Neural cell (in vitro differentiated cells): Measurements from ENCODE around the gene CYP27A1. TPM values are rescaled to one million over a fixed set of nuclear protein-coding genes. Genes with fewer than 3 reads are reported as not detected.

Experiments used
- H2AFZ ChIP-seq: fragments of 200-600, 300-800 bp; sonication (generic), shearing (Covaris generic); 2 replicates; pipeline ENCODE4 v1.6.0; 2014; ENCODE audit warnings: low read depth, mild to moderate bottlenecking, antibody characterized with exemption, low read length, moderate library complexity
- H3F3A ChIP-seq: fragments of 200-600 bp; shearing (Covaris generic); 2 replicates; pipeline ENCODE4 v1.6.1; 2016; ENCODE audit warnings: mild to moderate bottlenecking, moderate library complexity, mixed read lengths, antibody characterized with exemption, low read length; ENCODE audit not compliant: insufficient read depth, poor library complexity, severe bottlenecking
- H3K27ac ChIP-seq: fragments of 200-600, 300-800 bp; sonication (generic), shearing (Covaris generic); 2 replicates; pipeline ENCODE4 v1.5.1; 2014; ENCODE audit warnings: mild to moderate bottlenecking, low read length, moderate library complexity
- H3K27me3 ChIP-seq: fragments of 300-800, 200-600 bp; sonication (generic), shearing (Covaris generic); 2 replicates; pipeline ENCODE4 v1.6.0; 2014; ENCODE audit warnings: mild to moderate bottlenecking, low read depth, low read length, moderate library complexity; ENCODE audit not compliant: insufficient read depth
- H3K36me3 ChIP-seq: fragments of 300-800, 200-600 bp; sonication (generic), shearing (Covaris generic); 2 replicates; pipeline ENCODE4 v1.5.1; 2014; ENCODE audit warnings: mild to moderate bottlenecking, antibody characterized with exemption, low read length, moderate library complexity; ENCODE audit not compliant: insufficient read depth
- H3K4me2 ChIP-seq: fragments of 300-800, 200-600 bp; sonication (generic), shearing (Covaris generic); 2 replicates; pipeline ENCODE4 v1.6.0; 2014; ENCODE audit warnings: mild to moderate bottlenecking, low read length
- H3K4me3 ChIP-seq: fragments of 300-800, 200-600 bp; sonication (generic), shearing (Covaris generic); 2 replicates; pipeline ENCODE4 v1.5.1; 2014; ENCODE audit warnings: mild to moderate bottlenecking, low read length, moderate library complexity
- H3K79me2 ChIP-seq: fragments of 200-600 bp; shearing (Covaris generic); replicated peaks from 2 replicates; pipeline ENCODE4 v1.6.0; 2014; ENCODE audit warnings: mild to moderate bottlenecking, low read length, moderate library complexity; ENCODE audit not compliant: insufficient read depth
- H3K9ac ChIP-seq: fragments of 300-800, 200-600 bp; sonication (generic), shearing (Covaris generic); 2 replicates; pipeline ENCODE4 v1.6.1; 2016; ENCODE audit warnings: mild to moderate bottlenecking, low read length, mixed read lengths
- H3K9me2 ChIP-seq: fragments of 200-600 bp; shearing (Covaris generic); 2 replicates; pipeline ENCODE4 v1.6.1; 2016; ENCODE audit warnings: mild to moderate bottlenecking, low read length, mixed read lengths; ENCODE audit not compliant: insufficient read depth
- H3K9me3 ChIP-seq: fragments of 200-600, 300-800 bp; sonication (generic), shearing (Covaris generic); 2 replicates; pipeline ENCODE4 v1.6.1; 2016; ENCODE audit warnings: mild to moderate bottlenecking, mixed run types, low read length, moderate library complexity, mixed read lengths
- H4K20me1 ChIP-seq: fragments of 200-600 bp; shearing (Covaris generic); 2 replicates; pipeline ENCODE4 v1.6.1; 2016; ENCODE audit warnings: mild to moderate bottlenecking, mixed run types; ENCODE audit not compliant: insufficient read depth
- EP300 ChIP-seq: fragments of 450-650 bp; conservative IDR thresholded peaks from 2 replicates; pipeline ENCODE4 v1.6.1; 2014; ENCODE audit warnings: antibody characterized with exemption, mild to moderate bottlenecking, moderate library complexity; ENCODE audit not compliant: poor library complexity, severe bottlenecking
- EZH2 ChIP-seq: fragments of 200-600, 300-800 bp; shearing (Covaris generic), sonication (generic); IDR thresholded peaks from 2 replicates; pipeline ENCODE4 v1.6.1; 2014; ENCODE audit warnings: antibody characterized with exemption, low read length, borderline replicate concordance, mild to moderate bottlenecking; ENCODE audit not compliant: insufficient read depth, poor library complexity, severe bottlenecking
- MXI1 ChIP-seq: fragments of 450-650 bp; conservative IDR thresholded peaks from 2 replicates; pipeline ENCODE4 v1.6.1; 2014; ENCODE audit warnings: antibody characterized with exemption, mild to moderate bottlenecking; ENCODE audit not compliant: poor library complexity, severe bottlenecking
- POLR2AphosphoS5 ChIP-seq: IDR thresholded peaks from 2 replicates; pipeline ENCODE4 v1.6.1; 2012
- REST ChIP-seq: IDR thresholded peaks from 2 replicates; pipeline ENCODE4 v1.6.1; 2012; ENCODE audit warnings: borderline replicate concordance
- SMC3 ChIP-seq: fragments of 450-650 bp; conservative IDR thresholded peaks from 2 replicates; pipeline ENCODE4 v1.6.1; 2014; ENCODE audit warnings: antibody characterized with exemption, mild to moderate bottlenecking, moderate library complexity; ENCODE audit not compliant: poor library complexity
- TAF1 ChIP-seq: IDR thresholded peaks from 2 replicates; pipeline ENCODE4 v1.6.1; 2012; ENCODE audit warnings: low read depth
- polyA plus RNA-seq: library from polyadenylated mRNA; depleted of rRNA; stranded (reverse); fragments of >200 nt; gene quantifications from 2 replicates; pipeline ENCODE4 v1.2.3, GENCODE V29; 2014
- TF ChIP-seq, protein P1 (sequence below): fragments of 450-650 bp; IDR thresholded peaks from 2 replicates; pipeline ENCODE4 v1.5.1; 2014; ENCODE audit warnings: antibody characterized with exemption, mild to moderate bottlenecking, moderate library complexity; ENCODE audit not compliant: poor library complexity, severe bottlenecking

The CYP27A1 gene
- polyA plus RNA-seq, 1 donor from 2014 or later: not detected

GRCh38 chr2:218859988-218860831, 78.3 kb downstream of the CYP27A1 start:
- no peak overlapping the region for H3K4me2 ChIP-seq
- H3K9me2 ChIP-seq: no peaks in the 10 kb centered on the region
- H3K9ac ChIP-seq: no peak overlapping the region
- peaks cover 84% of the 10 kb centered on the region for H3K27me3 ChIP-seq
- no peaks in the 10 kb centered on the region for H3K79me2 ChIP-seq
- no peaks in the 10 kb centered on the region for H3K9me3 ChIP-seq
- no peaks in the 10 kb centered on the region for H3K36me3 ChIP-seq
- H3F3A ChIP-seq: no peaks in the 10 kb centered on the region
- no peaks in the 10 kb centered on the region for H4K20me1 ChIP-seq
- no peak for TF ChIP-seq REST
- TF ChIP-seq, protein P1, sequence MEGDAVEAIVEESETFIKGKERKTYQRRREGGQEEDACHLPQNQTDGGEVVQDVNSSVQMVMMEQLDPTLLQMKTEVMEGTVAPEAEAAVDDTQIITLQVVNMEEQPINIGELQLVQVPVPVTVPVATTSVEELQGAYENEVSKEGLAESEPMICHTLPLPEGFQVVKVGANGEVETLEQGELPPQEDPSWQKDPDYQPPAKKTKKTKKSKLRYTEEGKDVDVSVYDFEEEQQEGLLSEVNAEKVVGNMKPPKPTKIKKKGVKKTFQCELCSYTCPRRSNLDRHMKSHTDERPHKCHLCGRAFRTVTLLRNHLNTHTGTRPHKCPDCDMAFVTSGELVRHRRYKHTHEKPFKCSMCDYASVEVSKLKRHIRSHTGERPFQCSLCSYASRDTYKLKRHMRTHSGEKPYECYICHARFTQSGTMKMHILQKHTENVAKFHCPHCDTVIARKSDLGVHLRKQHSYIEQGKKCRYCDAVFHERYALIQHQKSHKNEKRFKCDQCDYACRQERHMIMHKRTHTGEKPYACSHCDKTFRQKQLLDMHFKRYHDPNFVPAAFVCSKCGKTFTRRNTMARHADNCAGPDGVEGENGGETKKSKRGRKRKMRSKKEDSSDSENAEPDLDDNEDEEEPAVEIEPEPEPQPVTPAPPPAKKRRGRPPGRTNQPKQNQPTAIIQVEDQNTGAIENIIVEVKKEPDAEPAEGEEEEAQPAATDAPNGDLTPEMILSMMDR: no peak
- no peak for TF ChIP-seq MXI1
- TF ChIP-seq TAF1: no peak
- no peak for TF ChIP-seq SMC3
- peak; percentile 45 for TF ChIP-seq EZH2
- no peak for TF ChIP-seq EP300
- H2AFZ ChIP-seq: no peak overlapping the region
- peak overlapping the region; percentile 56 for H3K4me3 ChIP-seq
- H3K27ac ChIP-seq: no peak overlapping the region

DNA sequence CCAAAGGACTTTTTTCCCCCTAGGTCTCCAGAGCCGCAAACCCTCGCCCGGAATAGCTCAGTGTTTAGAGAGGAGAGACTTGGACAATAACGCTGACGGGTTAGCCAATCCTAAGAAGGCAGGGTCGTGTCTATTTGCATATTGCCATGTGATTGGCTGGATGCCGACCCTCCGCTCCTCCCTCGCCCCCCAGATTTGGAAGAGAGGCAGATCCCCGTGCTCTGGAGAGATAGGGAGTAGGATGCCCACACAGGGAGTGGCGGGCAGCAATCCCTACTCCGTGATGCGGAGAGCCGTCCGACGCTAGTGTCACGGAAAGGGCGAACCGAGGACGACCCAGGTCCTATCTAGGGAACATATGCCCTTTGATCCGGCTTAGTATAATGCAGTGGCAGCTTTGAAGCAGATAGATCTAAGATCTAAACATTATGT, 79.0 kb downstream of the CYP27A1 start:
- H3K9me3 ChIP-seq: no peaks in the 10 kb centered on the region
- no peaks in the 10 kb centered on the region for H3K36me3 ChIP-seq
- no peak overlapping the region for H2AFZ ChIP-seq
- no peaks in the 10 kb centered on the region for H3K9me2 ChIP-seq
- H3F3A ChIP-seq: no peaks in the 10 kb centered on the region
- peaks cover 76% of the 10 kb centered on the region for H3K27me3 ChIP-seq
- TF ChIP-seq TAF1: no peak
- TF ChIP-seq SMC3: no peak
- TF ChIP-seq, protein P1: no peak
- TF ChIP-seq POLR2AphosphoS5: no peak
- no peak for TF ChIP-seq REST
- no peaks in the 10 kb centered on the region for H3K79me2 ChIP-seq
- no peak overlapping the region for H3K9ac ChIP-seq
- no peaks in the 10 kb centered on the region for H4K20me1 ChIP-seq
- peak overlapping the region; percentile 56 for H3K4me3 ChIP-seq
- no peak overlapping the region for H3K4me2 ChIP-seq
- H3K27ac ChIP-seq: no peak overlapping the region
